ENCODE measurements around the gene RPAP2.

GRCh38 chr1:92359986-92360385 is 61.1 kb downstream of the RPAP2 start:
- TF ChIP-seq CTCF (conservative IDR thresholded peaks at IDR 0.05; ENCODE audit: low read depth, low read length) (no peak), EZH2 (IDR thresholded peaks at IDR 0.05; ENCODE audit: borderline replicate concordance, low read depth, low read length, poor library complexity, severe bottlenecking) (no peak)

Data from A673 (cell line).